GM21723 (cell line): ENCODE measurements around the gene IBSP.

Experiments
- ATAC-seq: cut with Tn5 transposase; IDR thresholded peaks from one replicate; pipeline ENCODE4 v1.9.1; 2021; ENCODE audit warnings: mild to moderate bottlenecking, moderate library complexity; ENCODE audit not compliant: unreplicated experiment

IBSP gene, protein sequence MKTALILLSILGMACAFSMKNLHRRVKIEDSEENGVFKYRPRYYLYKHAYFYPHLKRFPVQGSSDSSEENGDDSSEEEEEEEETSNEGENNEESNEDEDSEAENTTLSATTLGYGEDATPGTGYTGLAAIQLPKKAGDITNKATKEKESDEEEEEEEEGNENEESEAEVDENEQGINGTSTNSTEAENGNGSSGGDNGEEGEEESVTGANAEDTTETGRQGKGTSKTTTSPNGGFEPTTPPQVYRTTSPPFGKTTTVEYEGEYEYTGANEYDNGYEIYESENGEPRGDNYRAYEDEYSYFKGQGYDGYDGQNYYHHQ

DNA sequence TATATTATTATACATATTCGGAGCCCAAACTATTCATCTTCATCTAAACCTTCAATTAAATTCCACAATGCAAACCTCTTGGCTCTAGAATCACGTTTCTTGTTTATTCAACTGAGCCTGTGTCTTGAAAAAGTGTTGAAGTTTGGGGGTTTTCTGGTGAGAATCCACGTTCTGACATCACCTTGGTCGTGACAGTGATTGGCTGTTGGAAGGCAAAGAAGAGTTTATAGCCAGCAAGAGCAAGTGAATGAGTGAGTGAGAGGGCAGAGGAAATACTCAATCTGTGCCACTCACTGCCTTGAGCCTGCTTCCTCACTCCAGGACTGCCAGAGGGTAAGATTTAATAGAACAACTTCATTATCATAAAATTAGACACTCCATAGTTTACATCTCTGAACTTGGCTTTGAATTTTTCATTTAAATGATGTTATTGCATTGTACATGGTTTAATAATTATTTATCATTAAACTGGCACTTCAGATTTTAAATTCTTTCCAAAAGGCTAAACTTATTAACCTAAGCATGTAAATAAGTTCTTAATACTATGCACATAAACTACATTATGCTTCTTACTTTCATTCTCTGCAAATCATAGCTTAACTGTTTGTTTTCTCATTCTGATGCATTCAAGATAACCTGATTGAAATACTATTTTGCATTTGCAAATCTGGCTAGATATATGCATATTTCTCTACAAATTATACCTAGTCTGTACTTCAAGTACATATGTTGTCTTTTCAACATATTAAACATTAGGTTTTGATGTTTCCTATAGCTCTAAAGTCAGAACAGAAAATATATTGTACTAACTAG is at the start of gene IBSP:
TSS of gene IBSP (plus strand) at position 254 of the 813 bp plus-strand sequence. CDS start 2,808 bp downstream, outside the sequence.
- ATAC-seq, result no peak

DNA sequence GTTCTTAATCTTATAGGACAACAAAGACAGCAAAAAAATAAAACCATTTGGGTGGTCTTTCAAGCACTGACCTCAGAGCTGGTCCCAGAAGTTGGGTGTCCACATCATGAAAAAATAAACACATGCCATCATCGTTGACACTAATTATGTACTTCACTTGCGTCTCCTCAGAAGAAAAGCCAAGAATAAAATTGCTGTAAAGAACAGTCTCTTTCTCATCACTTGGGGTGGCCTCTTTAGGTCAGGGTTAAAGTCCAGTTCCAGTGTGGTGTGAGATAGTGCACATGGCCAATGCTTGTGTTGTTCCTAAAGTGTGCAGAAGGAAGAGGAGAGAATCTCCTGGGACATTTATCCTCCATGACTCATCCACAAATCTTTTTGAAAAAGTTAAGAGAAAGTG is 49.5 kb upstream of the IBSP start:
- ATAC-seq, result no peak

DNA sequence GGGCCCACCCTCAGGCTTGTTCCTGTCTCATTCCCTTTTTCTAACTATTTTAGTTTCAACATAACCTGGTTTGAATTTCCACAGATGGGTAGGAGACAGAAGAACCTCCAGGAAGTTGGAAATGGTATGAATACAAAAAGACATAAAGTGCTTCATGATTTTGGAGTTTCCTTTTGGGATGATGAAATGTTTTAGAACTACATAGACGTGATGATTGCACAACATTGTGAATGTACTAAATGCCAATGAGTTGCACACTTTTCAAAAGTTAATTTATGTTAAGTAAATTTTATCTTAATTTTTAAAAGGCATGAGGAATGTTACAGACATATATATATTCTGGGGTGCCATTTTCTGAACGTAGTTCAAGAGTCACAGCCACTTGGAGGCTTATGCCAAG is 41.1 kb upstream of the IBSP start:
- no peak for ATAC-seq

DNA sequence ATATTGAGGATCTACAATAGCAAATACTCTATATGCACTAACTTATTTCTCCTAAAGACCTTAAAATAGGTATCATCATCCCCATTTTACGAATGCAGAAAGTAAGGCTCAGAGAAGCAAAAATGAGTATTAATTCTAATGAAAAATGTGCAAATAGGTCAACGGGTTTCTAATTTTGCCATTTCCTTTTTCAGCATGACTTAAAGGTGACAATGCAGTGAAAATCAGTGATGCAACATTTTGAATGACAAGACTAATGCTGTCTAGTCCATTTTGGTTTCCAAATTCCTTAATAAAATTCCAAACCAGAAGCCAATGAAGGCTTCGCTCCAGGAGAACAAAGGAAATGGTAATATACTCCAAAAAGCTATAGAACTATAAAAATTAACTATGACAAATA is 37.0 kb upstream of the IBSP start:
- no peak for ATAC-seq

DNA sequence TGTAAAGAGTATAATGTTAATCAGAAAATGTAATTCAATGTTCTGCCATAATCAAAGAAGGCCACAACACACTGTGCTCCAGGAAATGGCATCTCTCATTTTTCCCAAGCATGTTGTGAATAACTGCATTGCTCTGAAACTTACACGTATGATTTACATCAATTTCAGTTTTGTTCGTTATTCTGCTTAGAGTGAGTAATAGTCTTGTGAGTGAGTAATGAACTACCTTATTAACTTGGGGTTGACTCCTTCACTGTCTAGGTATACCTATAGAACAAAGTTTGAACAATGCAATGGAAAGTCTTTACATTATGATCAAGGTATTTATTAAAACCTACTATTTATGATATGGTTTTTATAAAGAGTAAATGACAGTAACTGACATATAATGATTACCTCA is 17.8 kb upstream of the IBSP start:
- ATAC-seq, result no peak

DNA sequence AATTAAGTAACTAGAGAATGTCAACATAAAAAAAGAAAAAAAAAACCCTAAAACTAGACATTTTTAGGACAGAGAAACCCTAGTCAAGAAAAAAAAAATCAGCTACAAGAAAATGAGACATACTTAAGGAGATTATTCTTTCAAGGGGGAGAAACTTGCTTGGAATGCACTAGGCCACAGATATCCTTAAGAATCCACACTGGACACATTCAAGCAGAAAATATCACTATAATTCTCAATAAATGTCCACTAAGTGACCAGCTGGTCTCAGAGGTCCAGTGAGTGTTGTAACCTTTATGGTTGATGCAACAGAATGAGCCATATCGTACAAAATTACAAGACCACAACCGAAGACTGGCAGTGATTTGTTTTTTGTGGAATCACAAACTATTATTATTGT is 15.6 kb upstream of the IBSP start:
- ATAC-seq, result no peak

DNA sequence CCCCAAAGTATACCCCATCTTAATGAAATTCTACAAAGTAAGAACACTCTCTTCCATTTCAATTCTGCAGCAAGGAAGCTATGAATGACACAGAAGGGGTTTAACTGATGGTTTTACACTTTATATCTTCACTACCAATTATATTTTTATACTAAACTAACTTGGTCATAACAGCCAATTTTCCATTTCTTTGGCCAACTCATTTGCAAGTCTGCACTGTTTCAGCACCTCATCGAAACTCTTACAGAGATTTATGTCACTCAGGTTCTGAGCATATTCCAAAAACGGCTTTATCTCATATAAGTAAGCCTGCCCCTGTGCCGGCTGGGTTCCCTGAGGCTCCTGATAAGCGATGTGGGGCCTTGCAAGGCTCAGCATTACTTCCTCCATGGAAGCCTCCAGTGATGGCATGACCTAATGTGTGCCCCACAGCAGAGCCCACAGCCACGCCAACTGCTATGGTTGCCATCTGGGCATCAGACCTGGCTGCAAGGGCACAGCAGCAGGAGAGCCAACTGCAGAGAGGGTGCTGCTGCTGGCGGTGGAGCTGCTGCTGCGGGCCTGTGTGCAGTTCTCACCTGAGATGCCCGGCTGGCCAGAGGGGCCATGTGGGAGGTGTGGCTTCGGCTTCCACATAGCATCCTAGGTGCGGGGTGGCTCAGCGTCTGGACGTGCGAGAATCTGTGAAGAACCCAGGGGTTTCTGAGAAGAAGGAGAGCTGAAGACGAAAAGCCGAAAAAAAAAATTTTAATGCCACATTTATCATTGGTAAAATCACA is 13.4 kb upstream of the IBSP start:
- no peak for ATAC-seq

DNA sequence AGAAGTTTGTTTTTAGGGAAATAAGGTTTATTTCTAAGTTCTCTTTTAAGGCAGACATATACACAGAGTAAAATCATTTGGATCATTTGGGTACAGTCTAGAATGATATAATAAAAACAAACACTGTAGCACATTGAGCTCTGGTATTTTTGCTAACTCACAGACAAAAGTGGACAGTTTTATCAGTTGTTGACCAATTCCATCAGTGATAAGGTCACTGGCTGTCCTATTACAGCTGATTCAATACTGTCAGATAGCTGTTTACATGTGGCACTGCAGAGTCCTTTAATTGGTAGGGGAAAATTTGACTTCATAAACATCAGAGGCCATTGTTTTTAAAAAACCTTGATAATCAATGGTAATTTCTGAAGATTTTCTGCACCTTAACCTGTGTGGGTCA is 3.5 kb downstream of the IBSP start:
- ATAC-seq, result no peak

DNA sequence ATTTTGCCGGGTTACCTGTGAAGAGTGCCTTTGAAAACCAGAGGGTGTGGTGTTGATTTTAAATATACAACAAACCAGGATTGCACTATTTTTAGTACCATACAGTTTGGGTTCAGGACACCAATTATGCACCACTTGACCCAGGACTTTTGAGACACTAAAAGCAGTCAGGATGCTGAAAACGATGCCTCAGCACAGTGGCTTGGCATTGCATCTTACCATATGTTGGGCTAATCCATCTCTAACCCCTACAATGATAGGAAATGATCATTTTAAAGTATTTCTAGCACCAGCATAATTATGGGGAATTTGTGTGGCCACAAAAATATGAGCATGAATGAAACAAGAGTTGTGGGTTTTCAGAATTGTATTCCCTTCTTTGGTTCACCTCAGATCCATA is 4.1 kb downstream of the IBSP start:
- no peak for ATAC-seq

DNA sequence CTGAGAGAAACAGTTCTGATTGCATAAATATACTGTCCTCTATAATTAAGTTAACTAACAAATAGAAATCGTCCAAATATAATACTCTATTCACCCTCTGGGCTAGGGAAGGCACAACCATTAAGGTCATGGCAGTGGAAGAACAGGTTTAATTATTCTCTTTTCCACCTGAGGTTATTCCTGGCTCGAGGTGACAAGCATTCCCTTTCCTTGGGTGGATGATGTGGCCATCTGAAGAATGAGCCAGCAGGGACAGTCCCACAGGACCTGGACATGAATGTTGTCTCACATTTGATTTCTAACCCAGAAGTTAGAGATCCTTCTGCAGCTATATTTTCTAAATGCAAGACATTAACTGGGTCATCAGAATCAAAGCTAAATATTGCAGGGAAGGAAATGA is 5.5 kb downstream of the IBSP start:
- ATAC-seq, result no peak

DNA sequence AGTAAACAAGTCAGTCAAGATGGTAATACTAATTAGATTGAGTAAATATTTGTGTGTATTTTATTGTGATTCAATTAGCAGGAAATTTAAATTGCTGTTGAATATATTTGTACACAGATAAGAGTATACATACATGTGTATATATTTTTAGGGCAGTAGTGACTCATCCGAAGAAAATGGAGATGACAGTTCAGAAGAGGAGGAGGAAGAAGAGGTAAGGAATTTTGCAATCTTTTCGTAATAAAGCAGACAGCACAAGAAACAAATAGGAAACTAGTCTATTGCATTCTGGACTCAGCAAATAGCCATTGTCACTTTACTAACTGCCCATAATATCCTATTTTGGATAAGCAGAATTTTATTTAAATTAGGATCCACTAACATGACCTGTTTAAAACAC is 6.6 kb downstream of the IBSP start:
- ATAC-seq, result no peak

DNA sequence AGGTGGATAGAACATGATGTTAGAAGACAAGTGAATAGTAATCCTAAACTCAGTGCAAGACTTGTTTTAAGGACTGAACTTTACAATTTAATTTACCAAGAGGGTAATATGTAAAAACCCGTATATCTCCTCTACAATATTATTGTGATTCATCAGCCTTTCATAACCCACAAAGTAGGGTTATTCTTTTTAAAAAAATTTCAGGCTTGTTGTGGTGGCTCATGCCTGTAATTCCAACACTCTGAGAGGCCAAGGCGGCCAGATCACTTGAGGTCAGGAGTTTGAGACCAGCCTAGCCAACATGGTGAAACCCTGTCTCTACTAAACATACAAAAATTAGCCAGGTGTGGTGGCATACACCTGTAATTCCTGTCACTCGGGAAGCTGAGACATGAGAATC is 7.2 kb downstream of the IBSP start:
- ATAC-seq, result no peak

DNA sequence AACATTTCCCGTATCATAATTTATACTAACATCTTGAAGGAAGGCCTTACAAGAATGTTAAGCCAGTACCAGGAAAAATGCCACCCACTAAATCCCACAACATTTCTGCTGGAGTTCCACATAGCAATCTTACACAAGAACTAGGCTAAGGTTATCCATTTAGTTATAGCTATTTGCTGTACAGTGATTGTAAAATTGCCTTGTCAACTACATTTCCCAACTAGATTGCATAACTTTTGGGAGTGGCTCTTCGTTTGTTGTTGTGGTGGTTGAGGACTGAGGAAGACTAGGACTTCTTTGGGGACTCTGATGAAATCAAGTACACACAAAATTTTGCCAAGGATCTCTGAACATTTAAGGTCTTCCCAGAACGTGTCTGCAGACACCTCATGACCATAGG is 8.0 kb downstream of the IBSP start:
- no peak for ATAC-seq

DNA sequence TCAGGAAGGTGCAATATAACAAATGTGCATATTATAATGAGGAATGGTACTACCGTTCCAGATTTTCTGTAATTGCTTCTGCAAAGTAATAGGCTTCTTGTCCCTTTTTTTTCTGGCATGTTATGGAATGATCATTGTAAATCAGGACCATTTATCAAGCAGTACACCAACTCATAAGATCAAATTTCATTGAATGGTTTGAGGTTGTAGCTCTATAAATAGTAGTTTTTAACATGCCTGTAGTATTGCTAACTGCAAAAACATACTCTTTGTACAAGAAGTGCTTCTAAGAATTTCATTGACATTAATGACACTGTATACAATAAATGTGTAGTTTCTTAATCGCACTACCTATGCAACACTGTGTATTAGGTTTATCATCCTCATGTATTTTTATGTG is 12.6 kb downstream of the IBSP start:
- ATAC-seq, result no peak

DNA sequence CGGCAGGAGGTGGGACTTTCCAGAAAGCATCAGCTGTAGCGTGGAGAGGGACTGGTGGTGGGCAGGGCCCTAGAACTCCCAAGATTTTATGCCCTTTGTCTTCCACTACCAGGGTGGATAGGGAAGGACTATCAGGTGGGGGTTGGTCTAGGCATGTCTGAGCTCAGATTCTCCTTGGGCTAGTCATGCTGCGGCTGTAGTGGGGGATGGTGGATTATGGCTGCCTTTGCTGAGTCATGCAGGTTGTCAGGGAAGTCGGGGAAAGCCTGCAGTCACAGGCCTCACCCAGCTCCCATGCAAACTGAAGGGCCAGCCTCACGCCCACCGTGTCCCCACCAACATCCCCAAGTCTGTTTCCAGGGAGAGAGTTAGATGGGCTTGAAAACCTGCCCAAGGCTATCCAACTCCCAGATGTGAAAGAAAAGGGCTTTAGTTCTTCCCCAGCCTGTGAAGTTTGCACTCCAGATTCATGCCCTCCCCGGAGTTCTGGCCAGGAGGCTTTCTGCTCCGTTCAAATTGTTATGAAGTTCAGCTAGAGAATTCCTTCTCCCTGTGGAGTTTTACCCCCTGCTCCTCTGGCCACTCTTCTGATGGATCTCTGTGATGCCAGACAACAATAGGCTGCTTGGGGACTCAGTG is 20.0 kb downstream of the IBSP start:
- ATAC-seq, result no peak

DNA sequence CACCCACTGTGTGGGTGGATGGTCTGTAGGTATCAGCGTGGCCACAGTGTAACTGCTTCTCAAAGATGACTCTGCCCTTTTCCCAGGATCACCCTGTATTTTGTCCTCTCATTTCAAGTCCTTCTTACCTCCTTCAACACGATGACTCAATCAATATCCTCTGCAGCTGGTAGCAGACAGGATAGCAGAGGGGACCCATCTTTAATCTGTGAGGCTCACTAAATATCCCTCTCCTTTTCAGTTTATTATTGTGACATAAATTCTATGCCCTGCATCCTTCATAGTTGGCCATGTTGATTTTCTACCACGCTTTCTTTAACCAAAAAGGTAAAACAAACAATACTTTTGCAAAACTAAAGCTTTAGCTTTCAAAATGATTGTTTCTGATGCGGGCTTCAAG is 23.8 kb downstream of the IBSP start:
- ATAC-seq, result no peak

DNA sequence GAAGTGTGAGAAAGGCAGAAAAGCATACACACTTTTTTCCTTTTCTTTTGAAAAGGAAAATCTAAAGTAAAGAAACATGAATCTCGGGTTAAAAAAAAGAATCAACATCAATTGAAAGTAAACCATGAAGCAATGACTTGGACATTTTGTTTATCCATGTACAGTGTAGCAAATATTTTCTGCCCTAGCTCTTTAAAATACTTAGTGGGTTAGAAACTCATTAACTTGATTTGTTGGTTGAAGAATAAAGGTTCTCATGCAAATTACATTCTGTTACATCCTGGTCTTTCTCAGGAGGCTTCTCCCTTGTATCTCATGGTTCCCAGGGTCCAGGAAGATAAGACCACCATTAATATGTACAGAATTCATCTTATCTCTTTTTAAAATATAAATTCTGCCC is 24.4 kb downstream of the IBSP start:
- ATAC-seq, result no peak

DNA sequence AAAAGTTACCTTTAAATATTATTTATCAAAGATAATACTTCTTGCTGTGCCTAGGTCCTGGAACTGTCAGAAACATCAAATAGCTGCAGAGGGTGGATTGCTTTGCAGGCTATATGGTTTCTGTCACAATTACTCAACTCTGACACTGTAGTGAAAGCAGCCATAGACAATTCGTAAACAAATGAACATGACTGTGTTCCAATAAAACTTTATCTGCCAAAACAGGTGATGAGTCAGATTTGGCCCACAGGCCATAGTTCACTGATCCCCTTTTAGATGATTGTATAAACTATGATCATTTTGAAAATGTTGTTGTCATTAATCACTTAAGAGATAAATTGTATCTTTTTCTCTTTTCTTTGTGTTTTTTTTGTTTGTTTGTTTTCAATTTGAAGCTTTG is 25.0 kb downstream of the IBSP start:
- ATAC-seq, result no peak

DNA sequence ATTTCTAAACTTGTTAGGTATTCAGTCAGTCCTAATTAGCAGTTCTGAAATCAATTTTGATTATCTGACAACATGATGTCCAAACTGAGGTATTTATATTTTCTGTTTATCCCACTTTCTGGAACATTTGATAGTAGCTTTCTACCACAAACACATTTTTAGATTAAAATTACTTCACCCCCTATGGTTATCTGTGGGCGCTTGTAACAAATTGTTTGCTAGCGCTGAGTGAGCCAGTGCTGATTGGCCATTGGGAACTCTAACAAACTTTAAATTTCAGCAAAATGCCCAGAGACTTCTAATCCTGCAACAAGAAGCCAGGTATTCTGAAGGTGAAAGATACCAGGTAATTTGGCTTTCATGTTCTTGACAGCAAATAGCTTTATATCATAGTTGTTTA is 33.3 kb downstream of the IBSP start, which contains the start of gene MEPE:
TSS of gene MEPE (plus strand) at position 301 of the 400 bp plus-strand sequence. CDS start 1,746 bp downstream, outside the sequence.
- no peak for ATAC-seq

DNA sequence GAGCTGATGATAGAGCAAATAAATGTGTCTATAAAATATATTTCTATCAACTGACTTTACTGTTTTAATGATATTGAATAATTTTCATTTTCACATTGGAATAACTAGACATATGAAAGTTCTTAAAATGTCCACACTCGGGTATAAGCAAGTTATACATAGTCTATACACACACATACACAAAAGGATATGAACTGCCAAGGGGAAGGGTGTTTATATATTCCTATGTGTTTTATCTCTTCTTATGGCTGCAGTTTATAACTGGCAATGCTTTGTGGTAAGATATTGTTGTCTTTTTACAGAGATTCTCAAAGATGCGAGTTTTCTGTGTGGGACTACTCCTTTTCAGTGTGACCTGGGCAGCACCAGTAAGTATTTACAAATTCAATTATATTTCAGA is 35.0 kb downstream of the IBSP start:
- no peak for ATAC-seq

DNA sequence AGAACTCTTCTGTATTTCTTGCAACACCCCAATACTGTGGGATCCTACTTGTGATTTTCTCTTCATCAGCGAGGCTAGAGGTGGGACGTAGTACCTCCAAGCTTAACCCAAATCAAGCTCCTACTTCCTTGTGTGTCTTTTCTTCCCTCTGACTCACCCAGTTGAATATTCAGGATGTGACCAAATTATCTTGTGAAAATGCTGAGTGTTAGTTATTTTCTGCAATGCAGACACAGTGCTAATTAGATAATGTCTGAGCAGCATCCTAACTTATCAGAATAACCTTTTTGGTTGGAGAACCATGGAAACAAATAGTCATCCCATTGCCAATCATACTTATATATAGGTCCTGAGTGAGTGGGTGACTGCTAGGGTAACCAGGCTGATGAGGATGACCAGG is 35.8 kb downstream of the IBSP start:
- ATAC-seq, result no peak
